ENCODE data around the gene THRB.
A peak's percentile ranks its signal among the peaks of the same experiment; 100 is the strongest.

THRB gene

GRCh38 chr3:24505691-24506550 is 11.3 kb upstream of the THRB start:
- H3K27me3 Mint-ChIP-seq, result no peaks in the 10 kb centered on the region
- H3K9me3 Mint-ChIP-seq, result no peaks in the 10 kb centered on the region
- H3K4me1 Mint-ChIP-seq, result peaks cover 40 to 52% of the 10 kb centered on the region in 2 donors
- H3K36me3 Mint-ChIP-seq, result no peaks in the 10 kb centered on the region
- ATAC-seq (replicated peaks) (no peak), DNase-seq (no peak)
- H3K4me3 Mint-ChIP-seq, result no peak overlapping the region
- no peak overlapping the region for H3K27ac Mint-ChIP-seq

- no peaks in the 10 kb centered on the region for H3K9me3 Mint-ChIP-seq
- no peaks in the 10 kb centered on the region for H3K27me3 Mint-ChIP-seq
- H3K4me3 Mint-ChIP-seq, result no peak overlapping the region
- peaks cover 40 to 52% of the 10 kb centered on the region in 2 donors for H3K4me1 Mint-ChIP-seq
- DNase-seq (no peak), ATAC-seq (replicated peaks) (peak in 1 of 2 donors; percentile 14)
- H3K36me3 Mint-ChIP-seq, result no peaks in the 10 kb centered on the region
- no peak overlapping the region for H3K27ac Mint-ChIP-seq
Measured at GRCh38 chr3:24504772-24505171, 10.1 kb upstream of the THRB start.

- H3K4me3 Mint-ChIP-seq, result peak overlapping the region in 1 of 2 donors; percentile 25
- DNase-seq (no peak), ATAC-seq (replicated peaks) (peak; percentile 77 to 78)
Measured at GRCh38 chr3:24503616-24504113, 9.0 kb upstream of the THRB start.

GRCh38 chr3:24502690-24503089 is 8.0 kb upstream of the THRB start:
- H3K27ac Mint-ChIP-seq, result no peak overlapping the region
- H3K27me3 Mint-ChIP-seq, result no peaks in the 10 kb centered on the region
- H3K4me3 Mint-ChIP-seq, result no peak overlapping the region
- no peaks in the 10 kb centered on the region for H3K36me3 Mint-ChIP-seq
- H3K4me1 Mint-ChIP-seq, result peaks cover 40 to 56% of the 10 kb centered on the region in 2 donors
- ATAC-seq (replicated peaks) (no peak), DNase-seq (no peak)
- H3K9me3 Mint-ChIP-seq, result no peaks in the 10 kb centered on the region

More at GRCh38 chr3:24503616-24504113, 9.0 kb upstream of the THRB start:
- H3K9me3 Mint-ChIP-seq, result no peaks in the 10 kb centered on the region
- H3K27me3 Mint-ChIP-seq, result no peaks in the 10 kb centered on the region
- peak overlapping the region; percentile 31 for H3K27ac Mint-ChIP-seq
- H3K36me3 Mint-ChIP-seq, result no peaks in the 10 kb centered on the region
- H3K4me1 Mint-ChIP-seq, result peaks cover 42 to 54% of the 10 kb centered on the region in 2 donors

- Mint-ChIP-seq H3K36me3 (no peaks in the 10 kb centered on the region), H3K27ac (no peak overlapping the region), H3K9me3 (no peaks in the 10 kb centered on the region), H3K4me3 (no peak overlapping the region), H3K27me3 (peaks cover 0 to 4% of the 10 kb centered on the region in 2 donors), H3K4me1 (peaks cover 33 to 55% of the 10 kb centered on the region in 2 donors)
- peak in 1 of 2 donors; percentile 25 for ATAC-seq (replicated peaks)
- no peak for DNase-seq
Measured at GRCh38 chr3:24500806-24501205, 6.2 kb upstream of the THRB start.

GRCh38 chr3:24499991-24500390 is 5.3 kb upstream of the THRB start:
- Mint-ChIP-seq H3K27ac (no peak overlapping the region), H3K27me3 (peaks cover 0 to 4% of the 10 kb centered on the region in 2 donors), H3K36me3 (no peaks in the 10 kb centered on the region), H3K4me3 (no peak overlapping the region), H3K4me1 (peaks cover 33 to 55% of the 10 kb centered on the region in 2 donors), H3K9me3 (no peaks in the 10 kb centered on the region)
- no peak for DNase-seq
- ATAC-seq (replicated peaks), result no peak

- DNase-seq (no peak), ATAC-seq (replicated peaks) (no peak)
- Mint-ChIP-seq H3K4me3 (no peak overlapping the region), H3K27me3 (peaks cover 0 to 4% of the 10 kb centered on the region in 2 donors), H3K9me3 (no peaks in the 10 kb centered on the region), H3K4me1 (peaks cover 29 to 54% of the 10 kb centered on the region in 2 donors), H3K27ac (no peak overlapping the region), H3K36me3 (no peaks in the 10 kb centered on the region)
Measured at GRCh38 chr3:24498796-24499195, 4.1 kb upstream of the THRB start.

GRCh38 chr3:24498391-24498790 is 3.7 kb upstream of the THRB start:
- peaks cover 0 to 4% of the 10 kb centered on the region in 2 donors for H3K27me3 Mint-ChIP-seq
- DNase-seq (peak; percentile 30), ATAC-seq (replicated peaks) (peak in 1 of 2 donors; percentile 19)
- H3K4me3 Mint-ChIP-seq, result no peak overlapping the region
- H3K9me3 Mint-ChIP-seq, result no peaks in the 10 kb centered on the region
- no peak overlapping the region for H3K27ac Mint-ChIP-seq
- H3K4me1 Mint-ChIP-seq, result peaks cover 30 to 54% of the 10 kb centered on the region in 2 donors
- H3K36me3 Mint-ChIP-seq, result no peaks in the 10 kb centered on the region

- ATAC-seq (replicated peaks) (no peak), DNase-seq (no peak)
- Mint-ChIP-seq H3K4me3 (no peak overlapping the region), H3K4me1 (peaks cover 26 to 54% of the 10 kb centered on the region in 2 donors), H3K27me3 (peaks cover 0 to 4% of the 10 kb centered on the region in 2 donors), H3K36me3 (no peaks in the 10 kb centered on the region), H3K27ac (no peak overlapping the region), H3K9me3 (no peaks in the 10 kb centered on the region)
Measured at GRCh38 chr3:24497942-24498341, 3.3 kb upstream of the THRB start.

- Mint-ChIP-seq H3K4me1 (peaks cover 23 to 57% of the 10 kb centered on the region in 2 donors), H3K36me3 (no peaks in the 10 kb centered on the region), H3K27me3 (peaks cover 0 to 9% of the 10 kb centered on the region in 2 donors), H3K27ac (no peak overlapping the region), H3K4me3 (peak overlapping the region in 1 of 2 donors; percentile 25), H3K9me3 (no peaks in the 10 kb centered on the region)
- no peak for ATAC-seq (replicated peaks)
- DNase-seq, result no peak
Measured at GRCh38 chr3:24496529-24497482, 2.2 kb upstream of the THRB start.

- H3K9me3 Mint-ChIP-seq, result no peaks in the 10 kb centered on the region
- H3K27ac Mint-ChIP-seq, result peak overlapping the region; percentile 93
- H3K36me3 Mint-ChIP-seq, result no peaks in the 10 kb centered on the region
- H3K27me3 Mint-ChIP-seq, result peaks cover 0 to 9% of the 10 kb centered on the region in 2 donors
- H3K4me1 Mint-ChIP-seq, result peaks cover 23 to 61% of the 10 kb centered on the region in 2 donors
- DNase-seq (no peak), ATAC-seq (replicated peaks) (peak; percentile 46 to 56)
- peak overlapping the region; percentile 90 to 91 for H3K4me3 Mint-ChIP-seq
Measured at GRCh38 chr3:24495326-24495994, 810 bp upstream of the THRB start.

GRCh38 chr3:24493746-24494617 is 668 bp downstream of the THRB start:
- Mint-ChIP-seq H3K9me3 (no peaks in the 10 kb centered on the region), H3K27me3 (peaks cover 0 to 9% of the 10 kb centered on the region in 2 donors), H3K36me3 (no peaks in the 10 kb centered on the region), H3K27ac (peak overlapping the region; percentile 98), H3K4me1 (peaks cover 20 to 65% of the 10 kb centered on the region in 2 donors), H3K4me3 (peak overlapping the region; percentile 90 to 91)
- ATAC-seq (replicated peaks), result peak; percentile 14 to 22
- peak; percentile 25 for DNase-seq

Data from stimulated activated naive B cell treated with anti-CD40 and anti-IgM and Interleukin-4, amounts not matched to agents 10 μg/mL and 1 μg/mL and 100 μg/mL, for 72 hours (primary cell).